Progenitor cell of endocrine pancreas (in vitro differentiated cells): ENCODE measurements around the gene IFITM5. TPM values are rescaled to one million over a fixed set of nuclear protein-coding genes. Genes with fewer than 3 reads are reported as not detected.
"Not testable (repeated sequence)": the region's sequence is repeated elsewhere in the genome, so short reads cannot be mapped to it uniquely, and the experiment has no call there.

ENCODE experiments used
- DNase-seq: peaks from one replicate; pipeline ENCODE4 v3.0.0; 2021; ENCODE audit warnings: low spot score; ENCODE audit not compliant: unreplicated experiment
- H3K27ac Mint-ChIP-seq: 2 replicates; pipeline ENCODE4 v1.8.0; 2021; ENCODE audit warnings: mild to moderate bottlenecking, moderate library complexity, mixed read lengths
- H3K27me3 Mint-ChIP-seq: 2 replicates; pipeline ENCODE4 v1.8.0; 2021; ENCODE audit warnings: mixed read lengths
- H3K36me3 Mint-ChIP-seq: 2 replicates; pipeline ENCODE4 v1.8.0; 2022; ENCODE audit warnings: mixed read lengths; ENCODE audit not compliant: insufficient read depth
- H3K4me1 Mint-ChIP-seq: 2 replicates; pipeline ENCODE4 v1.8.0; 2021; ENCODE audit warnings: low read depth, mixed read lengths
- H3K4me3 Mint-ChIP-seq: 2 replicates; pipeline ENCODE4 v1.8.0; 2021; ENCODE audit warnings: low read depth, mild to moderate bottlenecking, moderate library complexity, mixed read lengths
- H3K9me3 Mint-ChIP-seq: 2 replicates; pipeline ENCODE4 v1.8.0; 2021; ENCODE audit warnings: low read depth, mixed read lengths
- total RNA-seq: library from RNA; stranded (reverse); gene quantifications from 2 replicates; pipeline ENCODE4 v1.2.1, GENCODE V29; 2021
- TF ChIP-seq, protein P1 (sequence below): fragments of 200-600 bp; sonication (generic); IDR thresholded peaks from one replicate; pipeline ENCODE4 v1.5.0; 2021; ENCODE audit warnings: antibody characterized with exemption, mild to moderate bottlenecking; ENCODE audit not compliant: unreplicated experiment

The IFITM5 gene
- total RNA-seq, 1 donor from 2014 or later, result not detected

GRCh38 chr11:330307-330693, 31.0 kb upstream of the IFITM5 start:
- Mint-ChIP-seq H3K36me3 (no peaks in the 10 kb centered on the region), H3K4me1 (peaks cover 16% of the 10 kb centered on the region), H3K27me3 (peaks cover 3% of the 10 kb centered on the region), H3K4me3 (no peak overlapping the region), H3K27ac (no peak overlapping the region), H3K9me3 (no peaks in the 10 kb centered on the region)
- DNase-seq, result no peak
- TF ChIP-seq, protein P1, sequence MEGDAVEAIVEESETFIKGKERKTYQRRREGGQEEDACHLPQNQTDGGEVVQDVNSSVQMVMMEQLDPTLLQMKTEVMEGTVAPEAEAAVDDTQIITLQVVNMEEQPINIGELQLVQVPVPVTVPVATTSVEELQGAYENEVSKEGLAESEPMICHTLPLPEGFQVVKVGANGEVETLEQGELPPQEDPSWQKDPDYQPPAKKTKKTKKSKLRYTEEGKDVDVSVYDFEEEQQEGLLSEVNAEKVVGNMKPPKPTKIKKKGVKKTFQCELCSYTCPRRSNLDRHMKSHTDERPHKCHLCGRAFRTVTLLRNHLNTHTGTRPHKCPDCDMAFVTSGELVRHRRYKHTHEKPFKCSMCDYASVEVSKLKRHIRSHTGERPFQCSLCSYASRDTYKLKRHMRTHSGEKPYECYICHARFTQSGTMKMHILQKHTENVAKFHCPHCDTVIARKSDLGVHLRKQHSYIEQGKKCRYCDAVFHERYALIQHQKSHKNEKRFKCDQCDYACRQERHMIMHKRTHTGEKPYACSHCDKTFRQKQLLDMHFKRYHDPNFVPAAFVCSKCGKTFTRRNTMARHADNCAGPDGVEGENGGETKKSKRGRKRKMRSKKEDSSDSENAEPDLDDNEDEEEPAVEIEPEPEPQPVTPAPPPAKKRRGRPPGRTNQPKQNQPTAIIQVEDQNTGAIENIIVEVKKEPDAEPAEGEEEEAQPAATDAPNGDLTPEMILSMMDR, result no peak

DNA sequence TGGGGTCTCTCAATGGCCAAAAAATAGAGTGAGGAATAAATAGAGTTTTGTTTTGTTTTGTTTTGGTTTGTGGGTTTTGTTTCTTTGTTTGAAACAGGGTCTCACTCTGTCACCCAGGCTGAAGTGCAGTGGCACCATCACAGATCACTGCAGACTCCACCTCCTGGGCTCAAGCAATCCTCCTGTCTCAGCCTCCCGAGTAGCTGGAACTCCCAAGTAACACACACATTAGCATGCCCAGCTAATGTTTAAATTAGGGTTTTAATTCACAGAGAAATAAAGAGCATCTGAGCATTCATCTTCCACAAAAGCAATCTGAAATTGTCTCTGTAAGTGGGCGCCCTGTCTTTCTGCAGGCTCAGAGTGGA, 30.5 kb upstream of the IFITM5 start:
- Mint-ChIP-seq H3K4me3 (no peak overlapping the region), H3K27me3 (peaks cover 3% of the 10 kb centered on the region), H3K9me3 (no peaks in the 10 kb centered on the region), H3K27ac (no peak overlapping the region), H3K4me1 (peaks cover 18% of the 10 kb centered on the region), H3K36me3 (no peaks in the 10 kb centered on the region)
- DNase-seq, result no peak
- TF ChIP-seq, protein P1, result no peak

GRCh38 chr11:328516-329100, 29.3 kb upstream of the IFITM5 start:
- peaks cover 11% of the 10 kb centered on the region for H3K4me1 Mint-ChIP-seq
- not testable (repeated sequence) for H3K27ac Mint-ChIP-seq, H3K4me3 Mint-ChIP-seq, H3K9me3 Mint-ChIP-seq, H3K36me3 Mint-ChIP-seq, DNase-seq, H3K27me3 Mint-ChIP-seq

GRCh38 chr11:328012-328411, 28.7 kb upstream of the IFITM5 start:
- TF ChIP-seq, protein P1, result no peak
- Mint-ChIP-seq H3K4me1 (peaks cover 10% of the 10 kb centered on the region), H3K4me3 (no peak overlapping the region), H3K27ac (no peak overlapping the region), H3K27me3 (peaks cover 3% of the 10 kb centered on the region), H3K36me3 (no peaks in the 10 kb centered on the region), H3K9me3 (no peaks in the 10 kb centered on the region)
- DNase-seq, result no peak

- H3K27ac Mint-ChIP-seq, result no peak overlapping the region
- TF ChIP-seq, protein P1, result no peak
- H3K9me3 Mint-ChIP-seq, result no peaks in the 10 kb centered on the region
Observed at GRCh38 chr11:327581-327923, 28.2 kb upstream of the IFITM5 start.

DNA sequence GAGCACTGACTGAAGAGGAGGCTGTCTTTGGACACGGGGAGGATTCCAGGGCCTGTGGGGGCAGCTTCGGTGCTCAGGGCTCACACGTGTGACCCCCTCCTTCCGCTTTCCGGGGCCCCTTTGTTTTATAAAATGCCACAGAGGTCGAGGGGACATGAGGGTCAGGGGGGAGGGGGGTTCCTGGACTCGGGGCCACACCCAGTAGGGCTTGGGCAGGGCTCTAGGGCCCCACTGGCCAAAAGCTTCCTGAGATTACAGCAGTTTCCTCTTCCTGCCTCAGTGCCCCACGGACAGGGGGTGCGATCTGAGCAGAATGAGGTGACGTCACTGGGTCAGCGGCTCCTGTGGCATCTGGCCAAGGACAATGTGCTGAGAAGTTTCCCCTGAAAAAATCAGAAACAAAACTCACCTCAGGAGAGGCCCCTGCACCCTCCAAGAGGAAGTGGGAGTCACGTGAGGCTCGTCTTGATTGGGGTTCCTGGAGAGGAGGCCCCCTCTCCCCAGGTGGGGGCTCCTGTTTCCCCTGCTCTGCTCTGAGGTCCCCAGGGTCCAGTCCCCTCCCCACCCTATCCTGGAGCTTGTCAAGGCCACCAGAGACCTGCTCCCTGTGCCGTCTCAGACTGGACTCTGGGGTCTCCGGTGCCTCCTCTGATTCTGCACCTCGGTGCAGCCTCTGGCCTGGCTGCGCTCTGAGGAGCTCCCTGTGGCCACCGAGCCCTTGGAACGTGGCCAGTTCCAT, 27.7 kb upstream of the IFITM5 start:
- Mint-ChIP-seq H3K36me3 (no peaks in the 10 kb centered on the region), H3K27ac (no peak overlapping the region), H3K9me3 (no peaks in the 10 kb centered on the region), H3K4me3 (no peak overlapping the region), H3K4me1 (peaks cover 10% of the 10 kb centered on the region), H3K27me3 (peaks cover 3% of the 10 kb centered on the region)
- TF ChIP-seq, protein P1, result no peak
- DNase-seq, result no peak

More at GRCh38 chr11:327581-327923, 28.2 kb upstream of the IFITM5 start:
- Mint-ChIP-seq H3K36me3 (no peaks in the 10 kb centered on the region), H3K27me3 (peaks cover 3% of the 10 kb centered on the region), H3K4me3 (no peak overlapping the region), H3K4me1 (peaks cover 10% of the 10 kb centered on the region)
- DNase-seq, result no peak
